MCF 10A (cell line): Measurements from ENCODE around the gene ZNF804B. TPM values are rescaled to one million over a fixed set of nuclear protein-coding genes. Genes with fewer than 3 reads are reported as not detected.

Source experiments
- BruUV-seq: library from RNA; stranded (reverse); fragments of 400-500 nt; replicated peaks from 2 replicates; lab custom pipeline; 2021; lab: Mats Ljungman, UMichigan
- CTCF ChIA-PET: fragments of 300-600 bp; sonication (Branson Sonifier 250); formaldehyde crosslinking; extraction: SDS; loops from one replicate; lab custom pipeline; 2021; ENCODE audit warnings: antibody characterized with exemption, inconsistent platforms; lab: Yijun Ruan, JAX
- POLR2A ChIA-PET: fragments of 300-600, 350-650 bp; sonication (Branson Sonifier 250); formaldehyde crosslinking; extraction: SDS; loops from one replicate; lab custom pipeline; 2020; ENCODE audit warnings: antibody characterized with exemption, inconsistent platforms; lab: Yijun Ruan, JAX
- DNase-seq: peaks from one replicate; pipeline ENCODE4 v3.0.0-alpha.2; 2018; ENCODE audit not compliant: unreplicated experiment
- H3K27ac Mint-ChIP-seq: one replicate; pipeline ENCODE4 v1.8.0; 2022; ENCODE audit warnings: mild to moderate bottlenecking, low read depth, mixed read lengths; ENCODE audit not compliant: unreplicated experiment
- H3K27me3 Mint-ChIP-seq: one replicate; pipeline ENCODE4 v1.8.0; 2022; ENCODE audit warnings: mixed read lengths; ENCODE audit not compliant: insufficient read depth, unreplicated experiment
- H3K36me3 Mint-ChIP-seq: one replicate; pipeline ENCODE4 v1.8.0; 2022; ENCODE audit warnings: mild to moderate bottlenecking, moderate library complexity, mixed read lengths; ENCODE audit not compliant: insufficient read depth, unreplicated experiment
- H3K4me1 Mint-ChIP-seq: one replicate; pipeline ENCODE4 v1.8.0; 2022; ENCODE audit warnings: mixed read lengths; ENCODE audit not compliant: insufficient read depth, unreplicated experiment
- H3K4me3 Mint-ChIP-seq: one replicate; pipeline ENCODE4 v1.8.0; 2022; ENCODE audit warnings: mild to moderate bottlenecking, moderate library complexity, mixed read lengths; ENCODE audit not compliant: unreplicated experiment
- H3K9me3 Mint-ChIP-seq: one replicate; pipeline ENCODE4 v1.8.0; 2022; ENCODE audit warnings: mixed read lengths; ENCODE audit not compliant: unreplicated experiment
- CTCF ChIP-seq: fragments of 200-600 bp; IDR thresholded peaks from one replicate; pipeline ENCODE4 v1.8.0; 2022; ENCODE audit warnings: antibody characterized with exemption, mild to moderate bottlenecking; ENCODE audit not compliant: unreplicated experiment
- intact Hi-C: fragments of 100-400 bp; cut with micrococcal nuclease; formaldehyde crosslinking; loops from 2 replicates; pipeline ENCODE4 v1.14.1; 2022
- total RNA-seq: library from RNA; stranded (reverse); gene quantifications from 2 replicates; pipeline ENCODE4 v1.2.3, GENCODE V29; 2022

Gene ZNF804B
- total RNA-seq, 1 experiment from 2014 or later = not detected

GRCh38 chr7:89023206-89023605, 263.7 kb downstream of the ZNF804B start:
- Mint-ChIP-seq H3K27me3 (no peaks in the 10 kb centered on the region), H3K4me3 (no peak overlapping the region), H3K27ac (no peak overlapping the region), H3K9me3 (peaks cover 20% of the 10 kb centered on the region), H3K4me1 (no peaks in the 10 kb centered on the region), H3K36me3 (peaks cover 5% of the 10 kb centered on the region)
- intact Hi-C loops = no loop called here
- ChIA-PET POLR2A (no interaction called here), CTCF (interaction anchor here (0.6 kb wide), 1 partner anchor 14 kb away, joined by 3 read pairs; no protein-coding TSS in a partner anchor)
- DNase-seq = no peak
- no peak for TF ChIP-seq CTCF
- BruUV-seq = no TSS peak

- no peak for TF ChIP-seq CTCF
- ChIA-PET CTCF (no interaction called here), POLR2A (no interaction called here)
- Mint-ChIP-seq H3K36me3 (peaks cover 2% of the 10 kb centered on the region), H3K9me3 (peaks cover 14% of the 10 kb centered on the region), H3K4me1 (no peaks in the 10 kb centered on the region), H3K4me3 (no peak overlapping the region), H3K27me3 (no peaks in the 10 kb centered on the region), H3K27ac (no peak overlapping the region)
- DNase-seq = no peak
- no TSS peak for BruUV-seq
- intact Hi-C loops = no loop called here
These were observed 264.4 kb downstream of the ZNF804B start for GRCh38 chr7:89023877-89024276.

- CTCF ChIA-PET = interaction anchor here (0.6 kb wide), 1 partner anchor 1808 kb away, joined by 3 read pairs; the partner anchor contains the start of gene TMEM243
- no TSS peak for BruUV-seq
These were observed 268.3 kb downstream of the ZNF804B start for GRCh38 chr7:89027781-89028180.

GRCh38 chr7:89028319-89028718, 268.8 kb downstream of the ZNF804B start:
- Mint-ChIP-seq H3K27ac (no peak overlapping the region), H3K9me3 (peaks cover 8% of the 10 kb centered on the region), H3K4me3 (no peak overlapping the region), H3K4me1 (no peaks in the 10 kb centered on the region), H3K36me3 (no peaks in the 10 kb centered on the region), H3K27me3 (no peaks in the 10 kb centered on the region)
- intact Hi-C loops = no loop called here
- ChIA-PET POLR2A (no interaction called here), CTCF (interaction anchor here (0.6 kb wide), 1 partner anchor 1809 kb away, joined by 3 read pairs; the partner anchor contains the start of gene TMEM243)
- DNase-seq = no peak
- TF ChIP-seq CTCF = no peak
- BruUV-seq = no TSS peak

More at GRCh38 chr7:89027781-89028180, 268.3 kb downstream of the ZNF804B start:
- Mint-ChIP-seq H3K9me3 (peaks cover 8% of the 10 kb centered on the region), H3K27me3 (no peaks in the 10 kb centered on the region), H3K4me3 (no peak overlapping the region), H3K4me1 (no peaks in the 10 kb centered on the region), H3K36me3 (no peaks in the 10 kb centered on the region), H3K27ac (no peak overlapping the region)
- intact Hi-C loops = no loop called here
- no peak for DNase-seq
- POLR2A ChIA-PET = no interaction called here
- TF ChIP-seq CTCF = no peak
